GM18511 (cell line): ENCODE measurements around the gene SEMA6D.

Experiments
- ATAC-seq: cut with Tn5 transposase; IDR thresholded peaks from one replicate; pipeline ENCODE4 v1.9.1; 2021; ENCODE audit warnings: mild to moderate bottlenecking, moderate library complexity; ENCODE audit not compliant: unreplicated experiment

SEMA6D gene

DNA sequence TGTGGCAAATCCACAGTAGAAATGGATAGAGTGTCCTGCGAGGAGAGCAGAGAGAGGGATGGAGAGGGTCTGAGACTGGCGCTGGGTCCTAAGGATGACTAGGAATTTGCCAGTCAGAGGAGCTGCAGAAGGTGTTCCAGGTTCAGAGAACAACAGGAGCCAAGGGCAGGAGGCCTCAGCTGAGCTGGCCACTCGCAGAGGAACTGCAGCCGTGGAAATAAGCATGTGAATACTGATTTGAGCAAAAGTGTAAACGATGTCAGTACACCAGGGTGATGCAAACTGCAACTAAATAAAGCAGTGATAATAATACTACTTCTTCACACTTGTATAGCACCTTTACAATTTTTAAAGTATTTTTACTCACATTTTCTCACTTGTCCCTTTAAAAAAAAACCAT lies 24.6 kb downstream of the SEMA6D start:
- no peak for ATAC-seq

DNA sequence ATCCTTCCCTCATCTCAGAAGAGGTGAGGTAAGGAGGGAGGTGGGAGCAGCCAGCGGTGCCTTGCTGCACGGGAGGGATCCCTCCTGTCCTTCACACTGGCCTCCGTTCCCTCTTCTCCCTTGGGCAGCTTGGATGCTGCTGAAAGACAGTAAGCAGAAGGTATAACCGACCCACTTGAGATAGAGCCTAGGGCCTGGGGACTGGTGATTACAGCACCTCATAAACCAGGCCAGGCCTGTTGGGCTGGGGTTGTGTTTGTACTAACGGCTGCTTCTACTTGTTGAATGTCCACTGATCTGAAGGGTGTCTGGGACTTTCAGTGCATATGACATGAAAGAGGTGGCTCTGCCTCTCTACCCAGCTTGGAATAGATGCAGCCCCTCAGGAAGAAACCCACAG lies 25.0 kb downstream of the SEMA6D start:
- no peak for ATAC-seq

DNA sequence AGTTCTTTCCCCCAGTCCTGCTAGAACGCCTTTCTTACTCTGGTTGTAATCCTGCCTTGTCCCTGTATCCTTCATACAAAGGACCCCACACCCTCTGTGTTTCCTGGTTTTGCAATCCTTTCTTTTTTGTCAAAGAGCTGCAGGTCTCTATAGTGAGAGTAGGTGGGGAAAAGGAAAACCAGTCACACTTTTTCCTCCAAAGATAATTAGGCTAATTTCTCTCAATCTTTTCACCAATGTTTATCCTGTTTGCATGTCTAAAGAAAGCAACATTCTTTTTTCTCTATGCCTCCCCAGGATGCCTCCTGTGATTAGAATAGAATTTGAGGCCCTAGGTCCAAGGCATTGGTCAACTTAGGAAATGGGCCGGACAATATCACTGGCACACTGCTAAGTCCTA lies 25.4 kb downstream of the SEMA6D start:
- no peak for ATAC-seq

DNA sequence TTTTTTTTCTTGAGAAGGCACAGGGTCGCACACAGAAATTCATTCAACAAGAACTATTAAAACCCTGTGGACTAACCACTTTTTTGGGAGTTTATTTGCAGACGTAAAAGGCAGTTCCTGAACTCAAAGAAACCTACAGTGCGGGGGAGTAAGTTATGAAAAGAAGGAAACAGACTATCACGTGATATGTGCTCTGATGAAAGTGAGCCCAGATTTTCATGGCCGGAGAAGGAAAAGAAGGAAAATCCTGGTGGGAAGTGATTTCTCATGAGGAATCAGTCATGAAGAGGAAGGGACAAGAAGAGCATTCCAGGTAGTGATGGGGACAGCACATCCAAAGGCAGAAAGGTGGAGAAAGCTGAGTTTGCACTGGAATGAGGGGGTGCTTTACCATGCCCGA lies 26.1 kb downstream of the SEMA6D start:
- ATAC-seq: no peak

DNA sequence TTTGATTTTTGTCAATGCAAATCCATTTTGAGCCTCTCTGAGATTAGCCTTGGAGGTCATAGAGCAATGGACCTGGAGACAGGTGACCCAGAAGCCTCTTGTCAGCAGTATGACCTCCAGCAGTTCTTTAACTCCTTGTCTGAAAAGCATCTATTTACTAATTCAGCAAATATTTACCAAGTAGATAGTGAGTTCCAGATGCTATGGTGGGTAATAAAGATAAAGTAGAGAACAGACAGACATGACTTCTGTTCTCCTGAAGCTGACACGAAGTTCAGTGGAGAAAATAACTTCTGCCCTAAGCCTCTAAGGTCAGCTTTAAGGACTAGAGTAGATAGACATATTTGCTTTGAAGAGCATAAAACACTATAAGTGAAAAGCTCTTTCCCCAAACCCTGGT lies 26.6 kb downstream of the SEMA6D start:
- no peak for ATAC-seq

DNA sequence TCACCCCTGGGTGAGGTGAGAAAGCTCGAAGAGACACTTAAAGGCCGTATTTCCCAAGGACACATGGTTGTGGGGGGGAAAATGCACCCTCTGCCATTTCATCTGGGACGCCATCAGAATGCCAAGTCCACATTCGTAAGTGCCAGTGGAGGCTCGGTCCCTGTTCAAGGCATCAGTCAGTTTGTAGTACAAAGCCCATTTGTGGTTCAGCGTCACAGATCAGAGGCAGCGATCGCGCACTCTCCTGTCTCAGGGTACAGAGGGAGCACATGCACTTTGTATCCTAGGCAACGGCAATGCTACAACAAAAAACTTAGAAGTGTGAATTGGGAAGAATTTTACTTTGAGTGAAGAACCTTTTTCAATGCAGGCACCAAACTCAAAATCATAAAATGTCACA lies 27.2 kb downstream of the SEMA6D start:
- no peak for ATAC-seq

DNA sequence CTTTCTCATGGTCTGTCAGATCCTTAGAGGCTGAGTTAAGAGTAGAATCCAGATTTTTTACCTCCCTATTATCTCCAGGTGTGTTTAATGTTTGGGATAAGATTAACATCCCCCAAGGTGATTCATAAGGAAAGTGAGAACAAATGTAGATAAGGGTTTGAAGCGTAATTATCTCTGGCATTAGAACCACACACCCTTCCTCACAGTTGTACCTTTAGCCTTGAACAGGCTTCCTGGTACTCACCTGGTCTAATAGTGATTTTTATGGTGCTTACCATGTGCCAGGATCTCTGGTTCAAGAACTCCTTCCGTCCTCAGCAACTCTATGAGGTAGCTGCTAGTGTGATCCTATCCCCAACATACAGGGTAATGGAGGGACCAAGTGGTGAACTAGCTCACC lies 27.7 kb downstream of the SEMA6D start:
- no peak for ATAC-seq

DNA sequence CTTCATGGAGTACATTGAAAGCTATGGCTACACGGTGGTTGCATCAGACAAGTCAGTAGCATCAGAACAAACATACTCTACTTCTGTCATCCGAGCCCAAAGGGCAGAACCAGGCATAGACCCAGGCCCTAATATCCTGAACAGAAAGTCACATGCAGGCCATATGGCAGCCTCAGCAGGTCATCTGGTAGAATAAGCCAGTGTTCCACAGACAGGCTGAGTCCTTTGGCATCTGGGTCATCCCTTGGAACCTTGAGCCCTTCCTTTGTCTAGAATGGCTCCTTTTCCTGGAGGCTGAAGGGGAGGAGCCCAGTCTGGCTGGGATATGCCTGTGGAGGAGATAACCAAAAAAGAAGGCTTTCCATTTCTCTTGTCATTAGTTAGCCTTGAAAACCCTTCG lies 29.2 kb downstream of the SEMA6D start:
- ATAC-seq: no peak

DNA sequence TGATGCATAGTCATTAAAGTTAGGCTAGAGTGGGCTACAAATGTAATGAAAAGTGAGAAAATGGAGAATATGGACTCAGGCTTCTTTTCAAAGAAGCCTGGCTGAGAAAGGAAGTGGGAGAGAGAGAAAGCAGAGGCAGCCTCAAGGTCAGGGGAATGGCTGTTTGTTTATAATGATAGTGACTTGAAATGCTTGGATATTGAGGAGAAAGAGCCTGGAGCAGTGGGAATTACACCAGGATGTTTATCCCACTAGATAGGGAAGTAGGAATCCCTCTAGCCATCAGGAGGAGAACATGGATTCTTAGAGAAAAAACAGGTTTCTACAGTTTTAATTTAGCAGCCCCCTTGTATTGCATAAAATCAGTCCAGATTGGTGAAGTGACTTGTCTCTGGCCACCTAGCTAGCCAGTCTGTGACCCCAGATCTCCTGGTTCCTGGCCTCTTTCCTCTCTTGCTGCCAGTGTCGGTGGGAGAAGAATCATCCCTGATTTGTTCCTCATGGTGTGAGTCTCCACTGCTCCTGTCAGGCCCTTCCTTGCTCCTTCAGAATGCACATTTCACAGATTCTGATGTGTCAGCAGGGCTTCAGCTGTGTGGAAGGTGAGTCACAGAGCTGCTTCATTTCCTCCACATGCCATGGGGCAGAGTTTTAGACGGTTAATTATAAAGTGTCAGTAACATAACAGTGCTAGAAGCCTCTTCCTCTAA lies 32.9 kb downstream of the SEMA6D start:
- ATAC-seq: no peak

DNA sequence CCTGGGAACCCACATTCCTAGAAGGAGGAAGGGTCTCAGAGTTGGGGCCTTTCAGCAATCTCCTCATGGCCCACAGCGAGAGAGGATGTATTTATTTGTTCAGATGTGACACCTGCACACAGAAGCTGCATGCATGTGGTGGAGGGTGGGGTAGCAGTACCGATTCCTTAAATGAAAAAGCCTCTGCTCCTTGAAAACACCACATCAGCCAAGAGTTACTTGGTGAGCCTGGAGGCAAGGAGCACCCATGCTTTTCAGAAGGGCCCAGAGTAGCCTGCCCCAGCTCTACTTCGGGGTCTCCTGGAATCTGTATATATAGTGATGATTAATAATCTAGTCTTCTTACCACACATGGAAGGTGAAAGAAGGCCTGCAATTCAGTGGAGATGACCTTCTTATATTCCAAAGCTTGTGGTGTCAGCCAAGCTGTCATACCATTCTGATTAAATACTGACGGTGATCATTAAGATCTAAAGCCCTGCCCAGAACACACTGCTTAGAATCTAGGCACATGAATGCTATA lies 33.5 kb downstream of the SEMA6D start:
- no peak for ATAC-seq

DNA sequence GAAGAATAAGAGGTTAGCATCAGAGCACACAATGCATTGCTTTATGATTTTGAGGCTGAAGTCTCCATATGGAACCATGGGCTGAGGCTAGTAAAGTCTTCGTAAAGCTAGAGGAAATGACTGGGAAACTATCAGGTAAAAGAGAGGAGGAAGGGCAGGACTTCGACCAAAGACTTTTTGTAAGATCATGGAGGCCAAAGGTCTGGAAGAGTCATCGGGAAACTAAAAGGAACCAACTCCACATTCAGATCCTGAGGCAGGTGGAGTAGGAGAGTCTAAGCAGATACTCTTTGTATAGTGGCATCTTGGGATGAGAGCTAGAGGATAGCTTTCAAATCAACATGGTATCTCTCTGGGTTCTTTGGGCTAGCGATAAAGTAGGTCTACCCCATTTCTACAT lies 36.3 kb downstream of the SEMA6D start:
- ATAC-seq: no peak

DNA sequence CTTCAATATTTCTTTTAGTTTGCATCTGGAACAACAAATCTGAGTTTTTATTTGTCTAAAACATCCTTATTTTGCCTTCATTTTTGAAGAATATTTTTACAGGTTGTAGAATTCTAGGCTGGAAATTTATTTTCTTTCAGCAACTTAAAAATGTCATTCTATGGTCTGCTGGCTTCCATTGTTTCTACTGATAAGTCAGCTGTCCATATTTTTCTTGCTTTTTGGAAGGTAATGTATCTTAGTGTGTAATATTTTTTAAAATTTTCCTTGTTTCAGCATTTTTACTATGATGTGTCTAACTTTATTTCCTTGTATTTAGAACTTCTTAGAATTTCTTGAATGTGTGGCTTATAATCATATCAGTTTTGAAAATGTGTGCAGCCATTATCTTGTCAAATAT lies 37.0 kb downstream of the SEMA6D start:
- ATAC-seq: no peak

DNA sequence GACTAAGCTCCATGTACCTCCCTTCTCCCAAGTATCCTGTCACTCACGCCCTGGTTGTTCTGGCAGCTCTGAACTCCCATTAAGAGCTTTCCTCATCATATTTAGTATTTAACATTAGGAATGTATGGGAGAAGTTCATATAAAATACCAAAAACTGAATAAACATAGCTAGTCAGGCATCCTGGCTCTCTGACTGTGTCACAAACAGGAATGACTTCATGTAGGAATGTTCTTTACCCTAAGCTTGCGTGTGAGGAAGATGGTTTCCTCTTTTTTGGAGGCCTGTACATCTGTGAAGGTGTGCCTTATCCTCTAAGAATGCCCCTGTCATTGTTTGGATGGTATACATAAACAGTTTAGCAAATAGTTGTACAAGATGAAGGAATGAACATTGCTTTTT lies 38.6 kb downstream of the SEMA6D start:
- no peak for ATAC-seq

DNA sequence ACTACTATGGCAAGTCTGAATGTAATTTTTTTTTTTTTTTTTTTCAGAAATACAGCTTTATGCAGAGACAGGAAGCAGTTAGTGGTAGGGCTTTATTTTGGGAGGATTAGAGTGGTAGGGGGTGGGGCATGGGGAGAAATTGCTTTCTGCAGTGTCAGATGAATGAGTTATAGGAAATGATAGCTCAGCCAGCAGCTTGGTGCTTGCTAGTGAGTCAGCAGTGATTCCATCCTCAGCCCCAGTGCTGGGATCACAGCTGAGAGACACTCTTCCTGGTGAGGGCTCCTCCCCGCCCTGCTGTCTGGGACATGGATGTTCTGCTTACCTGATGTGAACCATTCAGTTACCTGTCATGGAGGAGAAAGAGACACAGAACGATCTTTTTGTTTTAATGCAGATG lies 39.6 kb downstream of the SEMA6D start:
- ATAC-seq: no peak

DNA sequence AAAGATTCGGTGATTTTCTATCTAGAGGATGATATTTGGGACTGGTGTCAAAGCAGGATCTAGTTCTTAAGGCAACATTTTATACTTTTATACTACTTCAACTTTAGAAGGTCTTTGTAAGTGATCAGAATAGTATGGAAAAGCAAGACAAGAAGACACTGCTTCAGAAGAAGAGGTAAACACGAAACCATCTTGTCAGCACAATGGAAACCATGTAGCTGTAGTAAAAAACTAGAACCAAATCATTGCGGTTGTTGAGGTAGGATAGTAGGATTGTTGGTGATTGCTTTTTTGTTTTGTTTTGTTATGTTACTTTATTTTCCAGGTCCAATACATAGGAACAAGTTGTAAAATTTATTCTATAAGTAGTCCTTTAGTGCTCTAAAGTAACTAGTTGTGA lies 40.0 kb downstream of the SEMA6D start:
- ATAC-seq: no peak

DNA sequence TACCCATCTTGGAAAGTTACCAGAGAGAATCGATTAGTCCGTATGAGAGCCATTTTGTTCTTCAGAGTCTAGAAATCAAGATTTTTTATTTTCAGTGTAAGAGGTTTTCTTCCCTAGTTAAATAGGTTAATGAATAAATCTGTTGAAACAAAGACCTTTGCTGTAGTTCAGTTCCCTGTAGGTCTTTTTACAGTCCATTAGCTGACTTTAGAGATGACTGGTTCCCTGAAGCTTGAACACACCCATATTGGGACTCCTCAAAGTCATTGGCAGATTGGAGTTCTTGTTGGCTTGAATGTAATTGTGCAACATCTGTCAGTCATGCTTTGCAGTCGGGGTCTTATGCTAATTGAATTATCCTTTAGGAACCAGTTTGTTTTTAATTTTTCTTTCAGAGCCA lies 45.3 kb downstream of the SEMA6D start:
- no peak for ATAC-seq

DNA sequence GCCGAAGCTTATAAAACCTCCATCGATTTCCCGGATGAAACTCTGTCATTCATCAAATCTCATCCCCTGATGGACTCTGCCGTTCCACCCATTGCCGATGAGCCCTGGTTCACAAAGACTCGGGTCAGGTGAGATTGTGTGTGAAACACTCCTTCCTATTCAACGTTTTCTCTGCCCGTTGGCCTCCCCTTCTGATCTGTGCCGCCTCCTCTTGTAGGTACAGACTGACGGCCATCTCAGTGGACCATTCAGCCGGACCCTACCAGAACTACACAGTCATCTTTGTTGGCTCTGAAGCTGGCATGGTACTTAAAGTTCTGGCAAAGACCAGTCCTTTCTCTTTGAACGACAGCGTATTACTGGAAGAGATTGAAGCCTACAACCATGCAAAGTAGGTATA lies 47.4 kb downstream of the SEMA6D start:
- ATAC-seq: no peak

DNA sequence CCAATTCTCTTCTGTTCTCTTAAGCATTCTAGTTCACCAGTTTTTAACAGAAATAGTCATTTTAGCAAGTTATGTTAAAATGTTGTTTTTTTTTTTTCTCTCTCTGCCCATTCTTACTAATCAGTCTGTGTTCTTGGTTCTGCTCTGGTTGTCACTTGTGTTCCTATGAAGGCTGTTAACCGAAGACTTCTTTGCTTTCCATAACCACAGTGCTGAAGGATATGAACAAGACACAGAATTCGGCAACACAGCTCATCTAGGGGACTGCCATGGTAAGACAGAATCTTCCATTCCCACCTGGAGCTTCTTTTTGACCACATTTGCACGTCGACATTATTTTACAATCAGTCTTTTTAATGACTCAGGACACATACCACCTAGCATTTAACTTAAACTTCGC lies 49.1 kb downstream of the SEMA6D start:
- ATAC-seq: no peak

DNA sequence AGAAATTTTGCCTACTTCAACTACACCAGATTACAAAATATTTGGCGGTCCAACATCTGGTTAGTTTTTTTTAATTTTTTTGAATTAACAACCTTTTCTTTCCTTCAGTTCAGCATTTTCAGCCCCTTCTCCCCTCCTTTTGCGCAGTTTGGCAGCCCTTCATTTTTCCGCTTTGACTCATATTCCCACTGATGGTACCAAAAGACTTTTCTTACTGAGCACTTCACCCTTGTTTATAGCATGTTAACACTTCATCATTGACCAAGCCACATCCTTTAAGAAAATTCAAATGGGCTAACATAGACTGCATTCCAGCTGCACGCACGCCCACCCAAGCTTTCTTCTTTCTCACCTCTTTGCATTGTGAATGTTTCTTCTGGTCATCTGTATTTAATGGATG lies 49.7 kb downstream of the SEMA6D start:
- ATAC-seq: no peak

DNA sequence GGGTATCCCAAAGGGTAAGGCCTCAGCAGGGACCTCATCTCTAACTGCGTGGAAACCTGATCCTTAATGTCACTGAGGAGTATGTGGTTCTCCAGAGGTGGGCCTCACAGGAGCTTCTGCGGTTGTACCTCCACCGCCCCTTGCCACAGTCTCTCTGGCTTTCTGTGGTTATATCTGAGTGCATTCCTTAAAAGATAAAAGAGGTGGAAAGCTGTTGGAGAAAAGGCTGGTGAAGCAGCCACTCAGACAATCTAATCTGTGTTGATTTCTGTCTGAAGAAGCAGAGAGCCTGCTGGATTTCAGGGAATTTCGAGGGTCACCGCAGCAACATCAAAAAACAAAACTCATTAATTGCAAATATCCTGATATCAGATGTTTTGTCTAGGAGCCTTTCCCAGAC lies 51.4 kb downstream of the SEMA6D start:
- ATAC-seq: no peak

DNA sequence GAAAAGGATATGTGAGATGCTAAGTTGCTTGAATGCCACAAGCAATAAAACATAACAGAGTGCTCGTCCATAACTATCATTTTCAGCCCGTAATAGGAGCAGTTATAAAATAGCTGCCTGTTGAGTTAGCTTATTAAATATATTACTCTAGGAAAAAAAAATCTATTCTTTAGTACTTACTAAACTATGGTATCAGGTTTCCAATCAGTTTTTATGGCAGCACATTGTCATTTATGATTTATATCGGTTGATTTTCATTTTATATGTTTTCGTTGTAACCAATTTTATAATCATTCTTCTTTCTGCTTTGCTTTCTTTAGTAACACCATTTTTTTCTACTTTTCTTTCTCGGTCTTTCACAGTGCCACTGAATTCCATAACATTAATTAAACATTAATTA lies 51.9 kb downstream of the SEMA6D start:
- ATAC-seq: no peak

DNA sequence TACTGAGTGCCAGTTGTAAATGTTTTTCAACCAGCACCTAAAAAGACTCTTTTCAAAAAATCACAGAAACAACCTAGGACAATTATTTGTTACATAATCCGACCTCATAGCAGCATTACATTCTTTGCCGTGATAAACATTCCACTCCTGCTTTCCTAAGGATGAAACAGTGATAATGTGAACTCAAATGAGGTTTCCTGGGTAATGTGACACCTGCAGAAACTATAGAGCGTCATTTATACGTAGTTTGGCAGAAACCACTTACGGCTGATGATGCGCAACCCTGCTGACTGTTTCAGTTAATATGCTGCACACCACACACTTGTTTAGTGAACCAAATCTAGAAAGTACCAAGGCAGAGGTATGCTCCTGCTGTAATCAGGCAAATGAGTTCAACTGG lies 55.8 kb downstream of the SEMA6D start:
- ATAC-seq: no peak

DNA sequence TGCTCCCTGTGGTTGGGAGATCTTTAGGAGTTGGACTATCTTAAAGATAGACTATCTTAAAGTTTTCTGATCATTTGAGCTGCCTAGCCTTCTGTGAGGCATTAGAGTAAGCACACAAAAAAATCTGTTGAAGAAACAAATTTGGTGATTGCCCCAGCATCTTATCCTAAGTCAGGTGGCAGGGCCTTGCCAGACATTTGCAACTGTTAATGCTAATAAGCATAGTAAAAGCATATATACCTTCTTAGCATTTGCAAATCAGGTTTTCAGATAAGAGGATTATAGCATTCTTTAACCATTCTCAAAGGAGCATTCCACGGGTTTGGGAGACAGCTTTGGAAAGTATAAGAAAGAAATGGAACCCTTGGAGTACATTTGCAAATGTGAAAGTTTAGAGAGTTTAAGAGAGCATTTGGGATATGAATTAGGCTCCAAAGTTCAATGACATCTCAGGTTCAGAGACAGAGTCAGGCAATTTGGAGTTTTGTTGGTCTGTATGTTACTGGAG lies 61.0 kb downstream of the SEMA6D start:
- ATAC-seq: no peak
